HCT116 (cell line): ENCODE measurements around the gene HDAC7. TPM values are rescaled to one million over a fixed set of nuclear protein-coding genes. Genes with fewer than 3 reads are reported as not detected.

Experiments
- ATAC-seq: fragments of 200-7000 bp; cut with Tn5 transposase; 2 replicates; pipeline ENCODE4 v1.9.1; 2020; ENCODE audit warnings: mild to moderate bottlenecking, moderate library complexity
- BruUV-seq: library from RNA; stranded (reverse); fragments of 400-500 nt; replicated peaks from 2 replicates; lab custom pipeline; 2021; lab: Mats Ljungman, UMichigan
- CTCF ChIA-PET: fragments of 300-600 bp; sonication (Branson Sonifier 250); formaldehyde crosslinking; loops from one replicate; lab custom pipeline; 2021; ENCODE audit warnings: antibody characterized with exemption; lab: Charles Lee
- POLR2A ChIA-PET: fragments of 300-600, 350-600 bp; sonication (Branson Sonifier 250); formaldehyde crosslinking; loops from one replicate; lab custom pipeline; 2021; ENCODE audit warnings: antibody characterized with exemption; lab: Charles Lee
- RAD21 ChIA-PET, 2 experiments: fragments of 300-600 bp; sonication (Branson Sonifier 250); formaldehyde crosslinking; loops; one replicate each; lab custom pipeline; 2023; ENCODE audit warnings: low total read pairs in 2 of 2; ENCODE audit not compliant: uncharacterized antibody in 2 of 2, unreplicated experiment in 2 of 2, low non-redundant PET in 1 of 2; lab: Charles Lee
- DNase-seq: peaks from one replicate; pipeline ENCODE4 v3.0.0-alpha.2; 2010; ENCODE audit warnings: low read depth, low spot score
- H2AFZ ChIP-seq: fragments of 200-600 bp; shearing (Covaris generic), sonication (generic); 2 replicates; pipeline ENCODE4 v1.6.1; 2017; ENCODE audit warnings: low read depth, mixed run types, mixed read lengths, antibody characterized with exemption, low read length; ENCODE audit not compliant: poor library complexity, severe bottlenecking
- H3K27ac ChIP-seq: 2 replicates; pipeline ENCODE4 v1.5.1; 2012; ENCODE audit warnings: low read depth, low read length
- H3K27me3 ChIP-seq: fragments of 200-600 bp; sonication (generic); 2 replicates; pipeline ENCODE4 v1.6.1; 2016; ENCODE audit warnings: mixed run types, low read length, mixed read lengths; ENCODE audit not compliant: insufficient read depth
- H3K36me3 ChIP-seq, 2 experiments: fragments of 200-500 bp in 1 of 2; fragments of 200-600 bp in 1 of 2; sonication (Bioruptor generic) in 1 of 2; sonication (generic) in 1 of 2; 2 replicates each; pipeline versions ENCODE4 v1.5.1 to v1.6.1; 2014 to 2016; ENCODE audit warnings: low read length in 2 of 2, inconsistent platforms in 1 of 2, mixed read lengths in 1 of 2, mixed run types in 1 of 2; ENCODE audit not compliant: insufficient read depth in 2 of 2, control insufficient read depth in 1 of 2
- H3K4me1 ChIP-seq, 2 experiments: fragments of 200-600 bp in 1 of 2; sonication (generic) in 1 of 2; 2 replicates each; pipeline versions ENCODE4 v1.5.1 to v1.6.1; 2012 to 2017; ENCODE audit warnings: low read length in 2 of 2, inconsistent platforms in 1 of 2, mild to moderate bottlenecking in 1 of 2, mixed read lengths in 1 of 2, mixed run types in 1 of 2, moderate library complexity in 1 of 2; ENCODE audit not compliant: insufficient read depth in 2 of 2, control insufficient read depth in 1 of 2
- H3K4me2 ChIP-seq: fragments of 200-600 bp; sonication (generic); 2 replicates; pipeline ENCODE4 v1.6.1; 2017; ENCODE audit warnings: mixed run types, low read length, mixed read lengths
- H3K4me3 ChIP-seq, 2 experiments: fragments of 200-600 bp in 1 of 2; sonication (generic) in 1 of 2; replicated peaks in 1 of 2; 2 replicates each; pipeline ENCODE4 v1.5.1; 2011 to 2016; ENCODE audit warnings: low read length in 2 of 2, control low read depth in 1 of 2, low read depth in 1 of 2, mild to moderate bottlenecking in 1 of 2, mixed read lengths in 1 of 2, mixed run types in 1 of 2
- H3K79me2 ChIP-seq: fragments of 200-600 bp; sonication (generic); 2 replicates; pipeline ENCODE4 v1.6.1; 2017; ENCODE audit warnings: mild to moderate bottlenecking, mixed run types, low read length, moderate library complexity, mixed read lengths; ENCODE audit not compliant: insufficient read depth
- H3K9ac ChIP-seq: fragments of 200-600 bp; sonication (generic); 2 replicates; pipeline ENCODE4 v1.6.1; 2016; ENCODE audit warnings: low read length, mixed read lengths
- H3K9me2 ChIP-seq: fragments of 200-600 bp; sonication (generic), shearing (Covaris generic); 2 replicates; pipeline ENCODE4 v1.6.1; 2017; ENCODE audit warnings: mixed run types, mild to moderate bottlenecking, moderate library complexity; ENCODE audit not compliant: insufficient read depth
- H3K9me3 ChIP-seq, 2 experiments: fragments of 200-500 bp in 1 of 2; fragments of 200-600 bp in 1 of 2; sonication (Bioruptor generic) in 1 of 2; sonication (generic) in 1 of 2; 2 replicates each; pipeline ENCODE4 v1.6.1; 2014 to 2017; ENCODE audit warnings: low read length in 2 of 2, mixed read lengths in 2 of 2, inconsistent platforms in 1 of 2, low read depth in 1 of 2, mild to moderate bottlenecking in 1 of 2, mixed run types in 1 of 2, moderate library complexity in 1 of 2; ENCODE audit not compliant: control insufficient read depth in 1 of 2, insufficient read depth in 1 of 2
- H4K20me1 ChIP-seq: fragments of 200-600 bp; sonication (generic), shearing (Covaris generic); 2 replicates; pipeline ENCODE4 v1.6.1; 2017; ENCODE audit warnings: mixed run types, mild to moderate bottlenecking, moderate library complexity; ENCODE audit not compliant: insufficient read depth
- CBX3 ChIP-seq: IDR thresholded peaks from 2 replicates; pipeline ENCODE4 v1.6.1; 2012; ENCODE audit warnings: low read depth
- CEBPB ChIP-seq: IDR thresholded peaks from 2 replicates; pipeline ENCODE4 v1.6.1; 2012; ENCODE audit warnings: low read depth
- ELF1 ChIP-seq: IDR thresholded peaks from 2 replicates; pipeline ENCODE4 v1.6.1; 2012; ENCODE audit warnings: low read depth, borderline replicate concordance
- EZH2phosphoT487 ChIP-seq: fragments of 200-600 bp; IDR thresholded peaks from 2 replicates; pipeline ENCODE4 v1.6.1; 2018; ENCODE audit warnings: antibody characterized with exemption, borderline replicate concordance
- FOSL1 ChIP-seq: IDR thresholded peaks from 2 replicates; pipeline ENCODE4 v1.6.1; 2012; ENCODE audit warnings: low read depth
- JUND ChIP-seq: IDR thresholded peaks from 2 replicates; pipeline ENCODE4 v1.6.1; 2012
- POLR2A ChIP-seq: IDR thresholded peaks from 2 replicates; pipeline ENCODE4 v1.7.0; 2011; ENCODE audit warnings: borderline replicate concordance; ENCODE audit not compliant: insufficient read depth, insufficient read length; ENCODE audit errors: extremely low read depth
- POLR2AphosphoS5 ChIP-seq: IDR thresholded peaks from 2 replicates; pipeline ENCODE4 v1.6.1; 2011; ENCODE audit warnings: mild to moderate bottlenecking, low read depth, low read length, moderate library complexity
- RAD21 ChIP-seq: IDR thresholded peaks from 2 replicates; pipeline ENCODE4 v1.6.1; 2012; ENCODE audit warnings: low read depth, mild to moderate bottlenecking
- REST ChIP-seq: IDR thresholded peaks from 2 replicates; pipeline ENCODE4 v1.6.1; 2012; ENCODE audit warnings: low read depth
- SIN3A ChIP-seq: IDR thresholded peaks from 2 replicates; pipeline ENCODE4 v1.6.1; 2012; ENCODE audit warnings: low read depth
- SP1 ChIP-seq: IDR thresholded peaks from 2 replicates; pipeline ENCODE4 v1.6.1; 2012; ENCODE audit warnings: low read depth
- SRF ChIP-seq: IDR thresholded peaks from 2 replicates; pipeline ENCODE4 v1.6.1; 2012; ENCODE audit warnings: low read depth
- TCF7L2 ChIP-seq: IDR thresholded peaks from 2 replicates; pipeline ENCODE4 v1.7.0; 2011; ENCODE audit warnings: borderline replicate concordance, inconsistent platforms; ENCODE audit not compliant: insufficient read depth, insufficient read length; ENCODE audit errors: extremely low read depth
- YY1 ChIP-seq: IDR thresholded peaks from 2 replicates; pipeline ENCODE4 v1.6.1; 2011; ENCODE audit warnings: low read length, low read depth, moderate library complexity, mild to moderate bottlenecking; ENCODE audit not compliant: insufficient replicate concordance; ENCODE audit errors: extremely low read depth
- ZNF274 ChIP-seq: fragments of 200-500 bp; sonication (Bioruptor generic); IDR thresholded peaks from 2 replicates; pipeline ENCODE4 v1.6.1; 2014; ENCODE audit warnings: mild to moderate bottlenecking, low read depth, low read length, inconsistent platforms
- intact Hi-C: fragments of 100-400 bp; cut with micrococcal nuclease; formaldehyde crosslinking; loops from 2 replicates; pipeline ENCODE4 v1.10.0; 2022
- total RNA-seq: library from RNA; stranded (reverse); gene quantifications from one replicate; pipeline ENCODE4 v1.2.1, GENCODE V29; 2021; ENCODE audit not compliant: unreplicated experiment
- TF ChIP-seq, protein P1 (sequence below): IDR thresholded peaks from 2 replicates; pipeline ENCODE4 v1.6.1; 2012

Gene HDAC7
- total RNA-seq, 1 experiment from 2014 or later: 38.1 TPM

DNA sequence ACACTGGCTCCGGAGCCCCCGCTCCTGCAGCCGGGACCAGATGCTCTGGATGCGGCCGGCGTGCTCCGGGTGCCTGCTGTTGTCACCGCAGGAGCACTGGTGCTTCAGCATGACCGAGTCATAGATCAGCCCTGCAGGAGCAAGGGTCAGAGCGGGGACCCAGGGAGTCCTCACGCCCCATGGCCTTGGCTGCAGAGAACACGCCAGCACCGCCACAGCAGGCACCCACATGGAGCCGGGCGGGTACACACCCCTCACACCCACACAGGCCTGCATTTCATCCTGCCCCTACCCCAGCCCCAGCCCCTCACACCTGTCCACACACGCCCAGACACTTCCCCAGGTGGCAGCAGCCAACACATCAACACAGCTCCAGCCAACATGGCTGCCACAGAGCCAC is 27.8 kb downstream of the HDAC7 start:
- H3K27me3 ChIP-seq: no peaks in the 10 kb centered on the region
- ChIA-PET POLR2A (no interaction called here), RAD21 (no interaction called here), CTCF (interaction anchor here (2.1 kb wide), 1 partner anchor 46 kb away, joined by 9 read pairs; no protein-coding TSS in a partner anchor)
- no peak overlapping the region for H3K4me3 ChIP-seq
- TF ChIP-seq POLR2A: no peak
- TF ChIP-seq CEBPB: no peak
- TF ChIP-seq, protein P1, sequence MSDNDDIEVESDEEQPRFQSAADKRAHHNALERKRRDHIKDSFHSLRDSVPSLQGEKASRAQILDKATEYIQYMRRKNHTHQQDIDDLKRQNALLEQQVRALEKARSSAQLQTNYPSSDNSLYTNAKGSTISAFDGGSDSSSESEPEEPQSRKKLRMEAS: no peak
- TF ChIP-seq ELF1: no peak
- no peak for TF ChIP-seq CBX3
- no peak for TF ChIP-seq SP1
- TF ChIP-seq REST: no peak
- TF ChIP-seq EZH2phosphoT487: no peak
- TF ChIP-seq SIN3A: no peak
- no peak for TF ChIP-seq JUND
- TF ChIP-seq YY1: no peak
- no peak for TF ChIP-seq FOSL1
- no peak for TF ChIP-seq SRF
- no peak for TF ChIP-seq ZNF274
- TF ChIP-seq RAD21: no peak
- no peak for TF ChIP-seq POLR2AphosphoS5
- no peak for TF ChIP-seq TCF7L2
- no peaks in the 10 kb centered on the region for H4K20me1 ChIP-seq
- no peaks in the 10 kb centered on the region for H3K4me1 ChIP-seq
- intact Hi-C loops: no loop called here
- H3K9ac ChIP-seq: no peak overlapping the region
- BruUV-seq: no TSS peak
- ATAC-seq (no peak), DNase-seq (no peak)
- H3K9me3 ChIP-seq: no peaks in the 10 kb centered on the region
- H3K79me2 ChIP-seq: no peaks in the 10 kb centered on the region
- H3K27ac ChIP-seq: no peak overlapping the region
- no peak overlapping the region for H2AFZ ChIP-seq
- peaks cover 16 to 17% of the 10 kb centered on the region in 2 experiments; a peak in 3 of 4 replicates for H3K36me3 ChIP-seq
- H3K9me2 ChIP-seq: no peaks in the 10 kb centered on the region
- no peak overlapping the region for H3K4me2 ChIP-seq
